GM10266 (cell line): ENCODE data around the gene CRBN.
A peak's percentile ranks its signal among the peaks of the same experiment; 100 is the strongest.

Source experiments
- DNase-seq: peaks from one replicate; pipeline ENCODE4 v3.0.0; 2012; ENCODE audit errors: extremely low spot score
- CTCF ChIP-seq: IDR thresholded peaks from 2 replicates; pipeline ENCODE4 v1.5.1; 2012; ENCODE audit warnings: mild to moderate bottlenecking, low read depth; ENCODE audit not compliant: control insufficient read depth, insufficient read depth; ENCODE audit errors: missing control alignments

The CRBN gene

GRCh38 chr3:3172627-3173026, 6.9 kb downstream of the CRBN start:
- TF ChIP-seq CTCF = no peak
- DNase-seq = no peak

- peak; percentile 38 for TF ChIP-seq CTCF
- no peak for DNase-seq
These were observed 8.5 kb downstream of the CRBN start for GRCh38 chr3:3170998-3171397.

GRCh38 chr3:3165650-3166049, 13.8 kb downstream of the CRBN start:
- DNase-seq = no peak
- no peak for TF ChIP-seq CTCF

- DNase-seq = no peak
- TF ChIP-seq CTCF = no peak
These were observed 14.2 kb downstream of the CRBN start for GRCh38 chr3:3165241-3165640.

- DNase-seq = no peak
- no peak for TF ChIP-seq CTCF
These were observed 18.7 kb downstream of the CRBN start for GRCh38 chr3:3160826-3161225.

GRCh38 chr3:3157484-3157883, 22.0 kb downstream of the CRBN start:
- no peak for DNase-seq
- no peak for TF ChIP-seq CTCF

- no peak for TF ChIP-seq CTCF
- no peak for DNase-seq
These were observed 24.4 kb downstream of the CRBN start for GRCh38 chr3:3154879-3155610.
